GM19099 (cell line): ENCODE results near the gene PNPLA6.

ENCODE experiments used
- POLR2A ChIP-seq: IDR thresholded peaks from 3 replicates; pipeline ENCODE4 v1.6.1; 2011; ENCODE audit warnings: low read depth; ENCODE audit not compliant: insufficient read length; ENCODE audit errors: extremely low read depth

Gene PNPLA6

DNA sequence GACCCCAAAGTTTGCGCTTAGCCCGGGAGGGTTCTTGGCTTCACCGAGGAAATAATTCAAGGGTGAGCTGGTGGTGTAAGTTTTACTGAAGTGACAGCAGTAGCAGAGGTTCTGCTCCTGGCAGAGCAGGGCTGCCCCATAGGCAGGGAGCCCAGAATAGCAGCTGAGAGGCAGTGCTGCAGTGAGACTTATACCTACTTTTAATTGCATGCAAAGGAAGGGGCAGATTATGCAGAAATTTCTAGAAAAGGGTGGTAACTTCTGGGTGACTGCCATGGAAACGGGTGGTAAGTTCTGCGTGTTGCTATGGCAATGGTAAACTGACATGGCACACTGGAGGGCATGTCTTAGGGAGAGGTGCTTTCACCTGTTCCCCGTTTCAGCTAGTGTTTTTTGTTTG lies 42.6 kb downstream of the PNPLA6 start:
- no peak for TF ChIP-seq POLR2A

DNA sequence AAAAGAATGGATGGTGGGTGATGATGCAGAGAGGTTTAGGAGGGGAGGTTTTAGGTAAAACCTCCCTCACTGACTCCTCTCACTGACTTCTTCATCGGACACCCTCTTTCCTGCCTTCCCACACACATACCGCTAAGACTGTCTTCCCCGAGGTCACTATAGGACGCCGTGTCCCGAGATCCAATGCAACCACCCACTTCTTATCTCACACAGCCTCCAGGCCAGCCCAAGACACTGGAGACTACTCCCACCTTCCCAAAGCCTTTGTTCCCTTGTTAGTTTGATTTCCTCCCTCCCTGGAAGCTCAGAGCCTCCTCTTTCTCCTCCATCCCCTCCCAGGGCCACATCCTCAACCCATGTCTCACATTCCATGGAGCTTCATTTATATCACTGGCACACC lies 43.7 kb downstream of the PNPLA6 start:
- TF ChIP-seq POLR2A = no peak

- no peak for TF ChIP-seq POLR2A
These were observed 46.9 kb downstream of the PNPLA6 start for GRCh38 chr19:7582446-7582845.

- TF ChIP-seq POLR2A = no peak
These were observed 54.3 kb downstream of the PNPLA6 start for GRCh38 chr19:7589822-7590221.

DNA sequence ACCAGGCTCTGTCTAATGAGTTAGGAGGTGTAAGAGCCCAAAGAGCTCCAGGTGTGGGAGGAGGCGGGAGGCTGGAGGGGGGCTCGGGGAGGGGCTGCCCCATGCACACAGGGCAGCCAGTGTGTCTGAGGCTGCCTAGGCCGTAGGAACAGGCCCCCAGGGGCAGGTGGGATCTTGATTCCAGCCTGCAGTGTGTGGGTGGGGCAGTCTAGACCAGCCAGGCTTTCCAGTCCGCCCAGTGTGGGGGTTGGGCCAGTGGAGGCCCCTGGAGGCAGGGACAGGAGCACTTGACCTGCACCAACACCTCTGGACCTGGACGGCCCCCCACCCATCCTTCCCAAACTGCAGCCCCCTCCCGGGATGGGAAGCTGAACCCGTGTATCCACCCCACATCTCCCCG lies 54.7 kb downstream of the PNPLA6 start:
- TF ChIP-seq POLR2A = no peak

GRCh38 chr19:7595466-7596133 lies 60.1 kb downstream of the PNPLA6 start, which contains the start of gene CAMSAP3:
TSS of gene CAMSAP3 (plus strand) at chr19:7595863. CDS start at chr19:7596003, 140 bp downstream.
- TF ChIP-seq POLR2A = no peak

DNA sequence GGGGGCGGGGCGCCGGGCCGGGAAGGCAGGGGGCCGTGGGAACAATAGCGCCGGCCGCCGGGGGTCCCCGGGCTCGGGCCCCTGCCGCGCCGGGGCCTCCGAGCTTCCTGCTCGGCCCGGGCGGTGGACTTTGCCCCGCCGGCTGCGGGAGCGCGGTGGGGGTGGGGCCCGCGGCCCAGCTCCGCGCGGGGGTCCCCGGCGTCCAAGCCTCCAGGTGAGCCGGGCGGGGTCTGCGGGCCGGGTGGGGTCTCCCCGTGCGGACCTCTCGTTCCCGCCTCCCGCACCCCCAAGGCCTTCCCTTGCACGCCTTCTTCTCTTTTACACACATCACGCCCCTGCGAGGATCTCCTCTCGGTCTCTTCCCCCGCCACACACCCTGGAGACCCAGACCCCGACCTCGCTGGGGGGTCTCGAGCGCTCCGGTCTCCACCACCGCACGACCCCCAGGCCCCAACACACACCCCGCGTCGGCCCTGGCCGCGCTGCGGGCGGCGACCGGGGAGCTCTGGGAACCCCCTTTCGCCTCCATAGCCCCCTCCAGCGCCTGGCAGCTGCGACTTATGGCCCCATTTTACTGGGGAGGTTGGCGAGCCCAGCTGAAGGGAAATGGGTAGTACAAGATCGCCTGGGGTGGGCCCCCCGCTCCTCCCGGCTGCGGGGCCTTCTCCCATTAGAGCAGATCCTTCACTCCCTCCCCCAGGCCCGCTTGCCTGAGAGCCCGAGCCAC lies 60.9 kb downstream of the PNPLA6 start:
- TF ChIP-seq POLR2A = no peak

DNA sequence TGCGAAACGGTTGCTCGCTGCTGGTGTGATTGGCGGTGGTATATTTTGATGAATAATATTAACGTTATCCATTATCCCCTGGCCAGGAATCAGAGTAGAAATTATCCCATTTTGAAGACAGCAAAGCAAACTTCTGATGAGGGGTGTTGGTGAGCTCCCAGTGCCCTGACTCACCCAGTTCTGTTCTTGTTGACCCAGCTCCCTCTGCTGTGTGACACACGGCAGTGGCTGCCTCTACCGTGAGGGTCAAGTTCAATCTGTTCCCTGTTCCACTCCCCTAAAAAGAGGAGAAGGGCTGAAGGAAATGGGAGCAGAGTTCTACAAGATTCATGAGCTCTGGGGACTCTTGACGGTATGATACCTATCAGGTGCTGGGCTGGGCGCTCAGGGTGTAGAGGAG lies 62.2 kb downstream of the PNPLA6 start:
- TF ChIP-seq POLR2A = no peak

GRCh38 chr19:7598180-7598579 lies 62.7 kb downstream of the PNPLA6 start:
- no peak for TF ChIP-seq POLR2A

DNA sequence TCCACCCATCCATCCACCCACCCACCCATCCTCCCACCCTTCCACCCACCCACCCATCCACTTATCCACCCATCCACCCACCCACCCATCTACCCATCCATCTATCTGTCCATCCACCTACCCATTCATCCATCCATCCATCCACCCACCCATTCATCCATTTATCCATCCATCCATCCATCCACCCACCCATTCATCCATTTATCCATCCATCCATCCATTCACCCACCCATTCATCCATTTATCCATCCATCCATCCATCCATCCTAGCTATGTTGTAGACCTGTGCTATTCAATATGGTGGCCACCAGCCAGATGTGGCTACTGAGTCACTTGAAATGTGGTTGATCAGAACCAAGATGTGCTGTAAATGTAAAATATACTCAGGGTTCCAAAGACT lies 65.2 kb downstream of the PNPLA6 start:
- TF ChIP-seq POLR2A = no peak

GRCh38 chr19:7602240-7602934 lies 66.9 kb downstream of the PNPLA6 start:
- TF ChIP-seq POLR2A = no peak

GRCh38 chr19:7602935-7603497 lies 67.5 kb downstream of the PNPLA6 start:
- no peak for TF ChIP-seq POLR2A

- no peak for TF ChIP-seq POLR2A
These were observed 68.4 kb downstream of the PNPLA6 start for GRCh38 chr19:7603919-7604318.

- TF ChIP-seq POLR2A = no peak
These were observed 70.1 kb downstream of the PNPLA6 start for GRCh38 chr19:7605490-7606222.

GRCh38 chr19:7606289-7606688 lies 70.8 kb downstream of the PNPLA6 start:
- no peak for TF ChIP-seq POLR2A
